Astrocyte of the cerebellum (primary cell): ENCODE data around the gene PTPRM.

ENCODE experiments used
- DNase-seq: peaks from one replicate; pipeline ENCODE4 v3.0.0-alpha.2; 2011; ENCODE audit warnings: low read depth
- H3K4me3 ChIP-seq: 2 replicates; pipeline ENCODE4 v1.5.1; 2011; ENCODE audit warnings: mild to moderate bottlenecking, low read depth, low read length, moderate library complexity
- CTCF ChIP-seq: IDR thresholded peaks from 2 replicates; pipeline ENCODE4 v1.5.1; 2012; ENCODE audit warnings: low read length, low read depth, moderate library complexity, mild to moderate bottlenecking; ENCODE audit errors: missing control alignments
- in situ Hi-C: cut with HindIII; loops from 2 replicates; pipeline ENCODE4 v1.10.0; 2017; ENCODE audit warnings: low sequenced_read_pairs

The PTPRM gene

DNA sequence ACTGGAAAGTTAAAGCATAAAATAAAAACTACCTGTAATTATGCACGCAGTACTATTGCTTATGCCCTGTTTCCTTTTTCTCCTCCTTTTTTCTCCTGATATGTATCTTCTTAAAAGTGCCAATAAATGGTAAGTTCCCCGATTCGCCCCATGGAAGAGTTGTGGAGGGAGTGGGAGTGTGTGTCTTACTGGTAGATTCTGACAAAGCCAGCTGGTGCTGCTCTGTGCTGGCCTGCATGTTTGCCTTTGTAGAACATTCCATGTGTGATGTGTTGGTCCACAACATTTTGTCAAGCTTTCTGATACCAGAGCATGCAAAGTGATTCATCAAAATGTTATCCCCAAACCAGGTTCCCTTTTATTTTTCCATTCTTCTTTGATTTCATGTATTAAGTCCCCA lies 685.3 kb downstream of the PTPRM start:
- in situ Hi-C loops = no loop called here
- no peak for DNase-seq
- H3K4me3 ChIP-seq = no peak overlapping the region
- no peak for TF ChIP-seq CTCF

- in situ Hi-C loops = no loop called here
- no peak for DNase-seq
- H3K4me3 ChIP-seq = no peak overlapping the region
- TF ChIP-seq CTCF = no peak
Measured at GRCh38 chr18:8253944-8254343, 686.8 kb downstream of the PTPRM start.

- in situ Hi-C loops = no loop called here
- DNase-seq = no peak
- TF ChIP-seq CTCF = no peak
- no peak overlapping the region for H3K4me3 ChIP-seq
Measured at GRCh38 chr18:8254654-8255053, 687.5 kb downstream of the PTPRM start.

GRCh38 chr18:8257851-8258434 lies 690.8 kb downstream of the PTPRM start:
- no peak for TF ChIP-seq CTCF
- no peak for DNase-seq
- H3K4me3 ChIP-seq = no peak overlapping the region
- in situ Hi-C loops = no loop called here

DNA sequence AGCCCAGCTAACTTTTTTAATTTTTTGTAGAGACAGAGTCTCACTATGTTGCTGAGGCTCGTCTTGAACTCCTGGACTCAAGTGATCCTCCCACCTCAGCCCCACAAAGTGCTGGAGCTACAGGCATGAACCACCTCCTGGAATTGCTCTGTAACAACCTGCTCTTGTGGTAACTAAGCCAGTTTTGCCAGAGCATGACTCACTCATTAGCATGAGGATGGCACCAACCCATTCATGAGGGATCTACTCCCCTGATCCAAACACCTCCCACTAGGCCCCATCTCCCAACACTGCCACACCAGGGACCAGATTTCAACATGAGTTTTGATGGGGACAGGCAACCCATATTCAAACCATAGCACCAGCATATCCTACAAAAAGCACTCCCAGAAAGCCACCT lies 693.2 kb downstream of the PTPRM start:
- no peak for TF ChIP-seq CTCF
- in situ Hi-C loops = no loop called here
- no peak overlapping the region for H3K4me3 ChIP-seq
- DNase-seq = no peak

- in situ Hi-C loops = no loop called here
- H3K4me3 ChIP-seq = no peak overlapping the region
- no peak for TF ChIP-seq CTCF
- DNase-seq = no peak
Measured at GRCh38 chr18:8260827-8261226, 693.7 kb downstream of the PTPRM start.

- no peak for TF ChIP-seq CTCF
- in situ Hi-C loops = no loop called here
- DNase-seq = no peak
- H3K4me3 ChIP-seq = no peak overlapping the region
Measured at GRCh38 chr18:8261651-8262091, 694.6 kb downstream of the PTPRM start.
